ENCODE measurements around the gene PRKD3.

The PRKD3 gene

DNA sequence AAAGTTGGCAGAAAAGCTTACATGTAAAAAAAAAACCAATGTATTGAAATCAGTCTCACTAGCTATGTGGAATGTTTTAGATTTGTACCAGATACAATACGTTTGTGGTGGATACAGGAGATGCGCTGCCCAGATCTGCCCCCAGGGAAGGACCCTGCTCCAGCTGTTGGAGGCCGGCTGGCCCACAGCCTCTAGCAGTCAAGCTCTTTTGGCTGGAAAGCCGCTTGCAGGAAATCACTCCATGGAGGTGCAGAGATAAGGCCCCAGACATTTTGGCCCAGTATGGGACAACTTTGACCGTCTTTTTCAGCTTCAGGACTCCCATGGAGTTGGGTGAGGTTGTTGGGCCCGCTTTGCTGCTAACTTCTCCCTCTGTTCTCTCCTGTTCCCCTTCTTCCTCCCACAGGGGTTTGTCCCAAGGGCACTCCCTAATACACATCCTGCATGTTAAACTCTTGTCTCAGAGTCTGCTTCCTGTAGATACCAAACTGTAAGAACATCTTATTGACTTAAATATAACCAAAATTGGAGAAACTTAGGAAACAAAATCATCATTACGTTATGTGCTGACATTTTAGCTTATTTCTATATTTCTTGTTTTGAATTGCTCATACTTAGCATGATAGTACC lies 18.1 kb upstream of the PRKD3 start:
- DNase-seq, result no peak

DNA sequence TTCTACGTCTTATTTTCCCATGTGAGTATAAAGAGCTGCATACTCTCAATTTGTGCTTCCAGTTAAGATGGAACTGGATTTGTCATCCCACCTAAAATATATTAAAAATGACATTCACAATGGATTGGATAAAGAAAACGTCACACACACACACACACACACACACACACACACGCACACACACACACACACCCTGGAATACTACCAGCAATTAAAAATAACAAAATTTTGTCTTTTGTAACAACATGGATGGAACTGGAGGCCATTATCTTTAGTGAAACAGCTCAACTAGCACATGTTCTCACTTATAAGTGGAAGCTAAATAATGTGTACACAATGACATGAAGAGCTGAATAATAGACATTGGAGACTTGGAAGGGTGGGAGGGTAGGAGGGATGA lies 16.0 kb upstream of the PRKD3 start:
- no peak for DNase-seq

DNA sequence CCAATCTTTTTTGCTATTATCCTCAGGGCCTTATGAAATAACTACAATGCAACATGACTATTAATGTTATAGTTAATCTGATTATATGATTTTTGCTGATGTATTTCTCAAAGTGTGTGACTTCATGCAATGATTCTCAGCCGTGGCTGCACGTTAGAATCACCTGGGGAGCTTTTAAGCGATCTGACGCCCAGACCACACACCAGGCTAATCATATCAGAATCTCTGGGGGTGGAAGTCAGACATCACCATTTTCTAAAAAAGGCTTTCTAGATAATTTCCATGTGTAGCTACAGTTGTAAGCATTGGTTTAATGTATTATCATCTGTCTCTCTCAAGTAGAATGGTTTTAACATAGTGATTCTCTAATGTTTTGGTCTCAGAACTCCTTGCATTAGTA lies 14.3 kb upstream of the PRKD3 start:
- DNase-seq, result no peak

DNA sequence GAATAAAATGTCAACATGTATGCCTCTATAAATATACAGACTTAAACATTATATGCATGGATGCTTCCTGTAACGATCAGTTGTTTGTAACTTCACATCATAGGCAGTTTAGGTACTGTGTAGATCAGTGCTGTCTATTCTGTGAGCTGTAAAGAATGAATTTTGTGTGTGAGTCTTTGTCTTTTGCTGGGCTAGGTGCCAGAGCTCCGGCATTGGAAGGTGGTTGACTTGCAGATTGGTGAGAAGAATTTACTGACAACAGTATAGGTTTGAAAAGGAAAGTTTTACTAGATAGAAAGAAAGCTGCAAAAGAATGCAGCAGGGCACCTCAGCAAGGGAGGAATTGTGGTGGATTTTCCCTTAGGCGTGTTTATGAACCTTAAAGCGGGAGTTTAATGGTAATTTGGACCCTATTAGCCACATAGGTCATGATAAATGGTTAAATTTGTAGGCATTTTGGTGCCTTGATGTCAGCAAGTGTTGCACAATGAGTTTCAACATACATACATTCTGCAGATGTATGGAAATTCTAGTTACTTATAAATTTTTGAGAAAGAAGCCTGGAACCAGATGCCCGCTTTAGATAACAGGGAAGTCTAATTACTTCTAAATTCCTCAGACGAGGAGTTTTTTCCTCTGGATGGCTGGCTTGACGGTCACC lies 13.1 kb upstream of the PRKD3 start:
- no peak for DNase-seq

DNA sequence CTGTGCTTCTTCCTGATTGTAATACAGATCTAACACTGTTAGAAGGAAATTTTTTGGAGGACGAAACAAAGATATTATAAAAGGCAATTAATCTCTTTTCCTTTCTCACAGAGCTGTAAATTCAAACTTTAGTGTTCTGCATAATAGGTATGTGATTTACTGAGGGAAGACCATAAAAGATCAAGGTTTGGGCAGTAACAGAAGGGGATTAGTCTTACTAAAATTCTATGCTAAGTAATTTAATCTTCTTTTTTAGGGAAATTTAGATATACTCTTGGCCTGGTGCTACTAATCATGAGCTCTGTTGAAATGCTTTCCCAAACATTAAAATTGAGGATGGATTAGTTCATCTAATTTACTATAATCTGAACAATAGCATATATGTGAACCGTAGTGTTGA lies 11.0 kb upstream of the PRKD3 start:
- no peak for DNase-seq

DNA sequence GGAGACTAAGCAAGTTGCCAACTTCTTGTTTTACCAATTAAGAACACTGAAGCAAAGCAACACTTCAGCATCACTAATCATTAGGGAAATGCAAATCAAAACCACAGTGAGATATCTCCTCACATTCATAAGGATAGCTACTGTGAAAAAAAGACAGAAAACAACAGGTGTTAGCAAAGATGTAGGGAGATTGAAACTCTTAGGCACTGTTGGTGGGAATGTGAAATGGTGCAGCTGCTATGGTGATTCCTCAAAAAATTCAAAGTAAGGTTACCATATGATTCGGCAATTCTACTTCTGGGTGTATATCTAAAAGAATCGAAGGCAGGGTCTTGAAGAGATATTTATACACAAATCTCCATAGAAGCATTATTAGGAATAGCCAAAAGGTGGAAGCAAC lies 8.6 kb upstream of the PRKD3 start:
- no peak for DNase-seq

DNA sequence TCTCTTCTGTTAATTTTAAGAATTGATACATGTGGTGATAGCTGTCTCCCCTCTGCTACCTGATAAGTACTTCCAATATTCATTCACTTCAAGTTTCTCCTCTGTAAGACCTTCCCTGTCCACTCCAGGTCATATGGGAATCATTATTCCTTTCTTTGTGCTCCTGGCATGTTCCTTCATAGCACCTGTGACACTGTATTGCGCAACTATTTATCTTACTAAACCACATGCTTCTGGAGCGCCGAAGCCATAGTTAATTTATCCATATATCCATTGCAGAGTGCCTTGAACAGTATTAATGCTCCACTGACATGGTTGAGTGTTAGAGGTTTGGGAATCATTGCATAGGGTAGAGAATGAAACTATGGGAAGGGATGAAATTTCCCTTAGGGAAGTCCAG lies 7.9 kb upstream of the PRKD3 start:
- no peak for DNase-seq

DNA sequence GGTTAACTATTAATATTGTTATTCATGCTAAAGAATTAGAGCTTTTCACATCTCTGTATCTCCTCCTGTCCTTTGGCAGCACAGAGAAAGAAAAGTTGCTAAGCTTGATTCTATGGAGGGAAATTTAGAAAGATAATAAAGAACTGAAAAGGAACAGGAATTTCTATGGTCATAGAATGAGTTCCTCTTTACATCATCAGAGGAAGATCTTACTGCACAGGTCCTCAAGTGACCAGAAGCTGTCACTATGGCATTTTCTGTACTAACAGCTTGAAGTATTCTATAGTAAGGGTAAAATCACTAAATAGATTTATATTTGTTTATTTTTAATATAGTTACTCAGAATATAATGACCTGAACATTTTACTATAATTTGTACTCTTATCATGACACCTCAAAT lies 6.0 kb upstream of the PRKD3 start:
- no peak for DNase-seq

DNA sequence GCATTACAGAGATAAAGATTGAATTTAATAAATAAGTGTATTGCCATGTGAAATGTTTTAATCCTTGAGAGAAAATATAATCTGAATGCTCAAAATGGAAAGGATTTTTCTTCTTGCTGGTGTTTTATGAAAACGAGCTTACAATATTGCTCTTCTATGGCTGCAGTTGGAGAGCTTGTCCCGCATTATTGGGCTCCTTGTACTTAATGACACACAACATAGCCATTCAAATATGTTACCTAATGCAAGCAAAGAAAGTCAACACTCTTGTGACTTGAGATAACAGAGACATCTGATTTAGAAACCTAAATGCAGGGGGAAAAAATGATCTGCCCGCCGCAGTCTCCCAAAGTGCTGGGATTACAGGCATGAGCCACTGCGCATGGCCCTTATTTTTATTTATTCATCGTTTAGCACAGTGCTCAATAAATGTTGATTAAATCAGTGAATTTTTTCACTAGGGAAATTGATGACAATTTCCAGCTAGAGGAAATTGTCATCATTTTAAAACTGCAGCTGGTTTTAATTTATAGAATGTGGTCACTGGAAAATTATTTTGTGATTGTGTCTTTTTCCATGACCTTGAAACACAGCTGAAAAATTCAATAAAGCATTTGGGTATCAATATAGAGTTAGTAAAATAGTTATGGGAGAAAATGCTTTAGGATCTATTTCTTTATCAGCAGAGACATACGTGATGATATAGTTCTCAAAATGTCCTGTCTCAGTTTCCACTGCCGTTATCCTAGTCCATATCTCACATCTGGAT lies 2.4 kb upstream of the PRKD3 start:
- DNase-seq, result no peak

DNA sequence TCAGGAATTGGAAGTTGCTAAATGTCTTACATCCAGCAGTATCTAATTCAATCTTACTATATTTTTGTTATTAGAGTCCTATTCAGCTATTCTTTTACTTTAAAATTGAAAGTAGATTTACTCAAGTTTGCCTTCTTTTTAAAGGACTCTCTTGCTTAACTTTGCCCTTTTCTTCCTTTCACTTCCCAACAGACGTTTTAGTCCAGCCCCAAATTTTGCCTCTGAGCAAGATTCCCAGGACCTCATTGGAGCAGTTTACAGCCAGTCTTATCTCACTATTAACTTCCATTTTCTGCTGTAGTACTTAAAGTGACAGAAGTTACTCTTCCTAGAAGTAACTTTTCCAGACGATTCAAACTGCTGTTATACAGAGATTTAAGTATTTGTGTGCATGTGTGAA lies 1.7 kb upstream of the PRKD3 start:
- no peak for DNase-seq

DNA sequence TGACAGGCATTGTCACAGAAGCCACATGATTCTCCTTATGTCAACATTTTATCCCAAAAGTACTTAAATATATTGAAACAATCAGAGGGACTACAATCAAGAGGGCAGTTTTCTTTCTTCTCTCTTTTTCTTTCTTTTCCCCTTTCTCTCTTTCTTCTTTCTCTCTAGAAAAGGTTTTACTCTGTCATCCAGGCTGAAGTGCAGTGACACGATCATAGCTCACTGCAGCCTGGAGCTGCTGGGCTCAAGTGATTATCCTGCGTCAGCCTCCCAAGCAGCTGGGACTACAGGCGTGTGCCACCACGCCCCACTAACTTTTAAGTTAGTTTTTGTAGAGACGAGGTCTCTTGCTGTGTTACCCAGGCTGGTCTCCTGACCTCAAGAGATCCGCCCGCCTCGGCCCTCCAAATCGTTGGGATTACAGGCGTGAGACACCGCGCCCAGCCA lies 1.0 kb upstream of the PRKD3 start:
- no peak for DNase-seq

DNA sequence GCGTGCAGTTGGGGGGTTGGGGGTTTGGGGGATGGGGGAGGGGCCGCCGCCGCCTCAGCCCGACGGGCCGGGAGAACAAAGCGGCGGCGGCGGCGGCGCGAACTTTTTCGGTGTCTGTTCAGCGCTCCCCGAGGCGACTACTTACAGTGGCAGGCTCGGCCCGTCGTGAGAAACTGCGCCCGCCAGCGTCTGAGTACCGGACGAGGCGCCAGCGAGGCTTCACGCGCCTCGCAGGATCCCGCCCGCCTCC lies 172 bp downstream of the PRKD3 start:
- no peak for DNase-seq

DNA sequence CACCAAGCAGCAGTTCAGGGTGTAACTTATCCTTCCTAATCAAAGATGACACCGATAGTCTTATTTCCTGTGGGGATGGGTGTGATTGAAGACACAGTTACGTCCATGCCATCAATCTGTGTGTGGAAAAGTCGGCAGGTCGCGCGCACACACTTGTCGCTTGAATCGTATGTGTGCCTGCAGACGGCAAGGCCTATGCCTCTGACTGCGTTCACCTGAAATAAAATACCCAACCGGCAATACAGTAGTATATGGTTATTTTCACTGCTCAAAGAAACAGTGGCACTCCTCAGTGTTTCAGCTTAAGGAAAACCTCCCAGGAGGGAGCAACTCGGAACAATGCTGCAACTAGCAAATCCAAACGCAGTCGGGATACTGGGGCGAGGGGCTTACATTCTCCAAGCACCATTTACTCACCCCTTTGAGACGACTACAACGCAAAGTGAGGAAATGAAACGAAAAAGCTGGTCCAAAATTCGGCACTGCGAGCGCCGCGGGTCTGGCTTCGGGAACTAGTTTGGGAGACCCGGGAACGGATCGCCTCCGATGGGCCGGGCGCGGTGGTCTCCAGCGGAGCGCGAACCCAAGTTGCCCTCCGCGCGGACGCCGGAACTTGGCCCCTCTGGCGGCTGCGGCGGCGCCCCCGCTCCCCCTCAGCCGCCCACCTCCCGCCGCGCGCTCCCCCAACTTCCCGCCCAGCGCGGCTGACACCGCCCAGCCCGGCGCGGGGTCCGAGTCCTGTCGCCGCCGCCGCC lies 675 bp downstream of the PRKD3 start:
- DNase-seq, result peak; percentile 44

DNA sequence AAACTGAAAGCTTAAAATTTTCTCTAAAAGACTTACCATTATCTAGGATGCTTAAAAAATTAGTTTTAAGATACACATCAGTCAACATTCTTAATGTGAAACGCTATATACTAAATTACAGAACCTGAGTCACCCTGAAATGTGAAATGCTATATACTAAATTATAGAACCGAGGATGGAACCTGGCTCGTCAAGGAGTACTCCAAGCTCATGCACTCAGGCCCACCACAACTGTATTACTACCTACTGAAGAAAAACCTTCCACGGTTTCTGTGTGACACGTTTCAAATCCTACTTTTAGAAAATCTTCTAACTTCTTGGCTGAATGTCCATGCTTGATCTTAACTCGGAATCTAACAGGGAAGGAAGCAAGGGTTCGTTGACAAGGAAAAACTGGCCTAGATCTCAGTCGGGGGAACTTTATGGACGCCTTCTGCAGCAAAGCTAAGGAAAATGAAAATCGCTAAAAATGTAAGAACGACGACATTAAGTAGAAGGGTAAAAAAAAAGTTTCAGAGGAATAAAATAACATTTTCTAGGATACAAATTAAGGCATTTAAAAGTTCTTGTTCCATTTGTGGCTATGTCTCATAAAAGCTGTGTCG lies 1.4 kb downstream of the PRKD3 start:
- DNase-seq, result no peak

DNA sequence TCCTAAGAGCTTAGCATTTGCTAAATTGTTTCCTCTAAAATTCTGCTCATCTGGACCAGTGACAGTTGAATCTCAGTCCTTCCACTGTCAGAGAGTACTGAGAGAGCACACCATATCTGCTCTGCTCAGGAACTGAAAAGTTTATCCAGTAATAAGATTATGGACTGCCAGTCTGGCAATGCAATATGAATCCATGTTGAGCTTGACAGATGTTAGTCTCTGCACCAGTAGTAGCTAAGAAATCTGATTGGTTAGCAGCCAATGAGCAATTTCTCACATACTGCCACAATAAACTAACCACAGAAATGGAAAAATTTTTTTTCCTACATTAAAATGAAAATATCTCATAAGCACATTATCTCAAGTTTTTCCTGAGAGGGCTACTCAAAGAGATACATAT lies 2.3 kb downstream of the PRKD3 start:
- DNase-seq, result peak; percentile 32

DNA sequence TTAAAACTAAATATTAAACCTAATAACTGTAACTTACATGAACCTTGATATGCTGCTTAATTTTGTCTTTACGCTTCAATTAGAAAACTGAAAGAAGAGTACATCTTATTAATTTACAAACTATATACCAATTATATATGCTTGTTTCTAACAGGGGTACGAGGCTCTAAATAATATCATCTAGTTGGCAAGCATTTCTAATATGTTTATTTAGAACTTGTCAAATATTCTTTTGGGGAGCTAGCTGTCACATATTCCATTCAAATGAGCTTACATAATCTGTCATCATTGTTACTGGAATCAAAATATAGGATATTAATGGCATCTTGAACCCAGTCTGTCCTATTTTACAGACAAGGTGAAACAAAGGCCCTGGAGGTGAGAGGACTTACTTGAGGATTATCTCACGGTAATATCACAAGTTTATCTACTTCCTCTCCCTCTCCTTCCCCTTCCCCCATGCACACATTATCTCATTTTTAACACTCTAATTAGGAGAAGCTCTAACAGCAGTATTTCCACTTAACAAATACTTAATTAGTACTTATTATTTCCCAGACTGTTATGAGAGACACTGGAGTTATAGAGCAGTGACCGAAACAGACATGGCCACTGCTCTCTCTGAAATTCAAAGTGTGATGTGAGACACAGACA lies 3.5 kb downstream of the PRKD3 start:
- no peak for DNase-seq

DNA sequence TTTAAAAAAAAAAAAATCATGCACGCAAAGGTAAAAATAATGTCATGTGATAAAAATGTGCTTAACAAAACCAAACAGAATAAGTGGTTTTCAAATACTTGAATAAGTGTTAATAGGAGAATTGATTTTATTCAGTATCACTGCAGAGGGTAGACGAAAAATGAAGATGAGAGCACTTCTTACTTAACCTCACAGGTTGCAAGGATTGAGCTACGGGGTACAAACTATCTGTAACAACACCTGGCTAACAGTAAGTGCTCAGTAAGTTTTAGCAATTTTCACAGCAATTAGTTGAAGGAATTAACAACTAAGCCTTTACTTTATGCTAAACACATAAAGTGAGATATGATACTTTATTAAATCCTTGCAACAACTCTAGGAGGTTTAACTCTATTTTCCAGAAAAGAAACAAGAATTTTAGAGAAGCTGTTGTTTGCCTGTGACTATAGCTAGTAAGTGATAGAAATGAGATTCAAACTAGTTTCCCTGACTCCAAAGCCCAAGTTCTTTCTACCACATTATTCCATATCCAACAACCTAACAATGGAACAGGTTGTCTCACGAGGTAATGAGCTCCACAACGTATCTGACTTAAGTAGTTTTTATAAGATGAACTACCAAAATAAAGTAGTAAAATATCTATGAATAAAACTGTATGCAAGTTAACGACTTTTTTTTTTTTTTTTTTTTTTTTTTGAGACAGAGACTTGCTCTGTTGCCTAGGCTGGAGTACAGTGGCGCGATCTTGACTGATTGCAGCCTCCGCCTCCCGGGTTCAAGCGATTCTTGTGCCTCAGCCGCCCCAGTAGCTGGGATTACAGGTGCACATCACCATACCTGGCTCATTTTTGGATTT lies 4.7 kb downstream of the PRKD3 start:
- no peak for DNase-seq

DNA sequence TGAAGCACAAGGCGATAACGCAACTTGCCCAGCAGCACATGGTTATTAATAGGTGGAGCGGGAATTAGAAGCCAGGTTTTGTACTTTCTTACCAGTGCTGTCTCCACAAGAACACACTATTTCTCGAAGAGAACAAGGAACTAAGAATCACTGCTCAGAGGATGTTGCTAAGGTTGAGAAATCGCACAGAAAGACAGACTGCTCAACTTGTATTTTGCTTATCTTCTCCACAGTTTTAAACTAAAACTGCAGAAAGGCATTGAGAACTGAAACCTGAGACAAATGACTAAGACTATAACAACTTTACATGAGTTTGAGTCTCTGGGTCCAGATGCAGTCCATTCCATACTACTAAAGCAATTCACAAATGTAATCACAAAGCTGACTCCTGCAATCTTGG lies 6.2 kb downstream of the PRKD3 start:
- peak; percentile 11 for DNase-seq

DNA sequence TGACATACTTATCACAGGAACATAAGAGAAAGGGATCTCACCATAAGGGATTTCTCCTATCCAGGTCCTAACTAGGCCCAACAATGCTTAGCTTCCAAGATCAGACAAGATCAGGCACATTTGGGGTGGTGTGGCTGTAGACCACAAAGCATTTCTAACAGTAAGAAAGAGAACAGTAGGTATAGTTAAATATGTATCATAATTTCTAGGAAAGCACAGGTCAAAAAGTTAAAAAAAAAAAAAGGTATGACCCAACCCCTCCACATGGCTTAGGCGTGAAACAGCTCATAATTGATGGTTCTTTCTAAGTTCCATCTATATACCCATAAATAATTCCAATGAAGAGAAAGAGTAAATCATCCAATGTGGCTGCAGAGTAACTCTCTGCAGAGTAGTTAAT lies 6.9 kb downstream of the PRKD3 start:
- DNase-seq, result no peak

DNA sequence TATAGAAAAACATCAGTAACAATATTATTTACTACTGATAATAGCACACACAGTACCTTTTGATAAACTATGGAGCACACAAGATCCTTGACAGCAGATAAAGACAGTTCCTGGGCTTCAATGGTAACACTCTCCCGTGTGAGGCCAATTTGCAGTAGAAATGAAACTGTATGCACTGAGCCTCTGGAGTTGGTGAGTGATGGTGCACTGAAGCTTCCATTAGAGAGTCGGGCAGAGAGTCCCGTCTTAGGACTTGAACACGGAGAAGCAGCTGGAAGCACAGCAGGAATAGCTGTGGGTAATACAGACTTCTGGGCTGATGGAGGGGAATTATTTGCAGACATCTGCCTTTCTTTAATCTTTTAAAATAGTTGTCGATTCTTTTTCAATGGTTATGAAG lies 8.5 kb downstream of the PRKD3 start:
- DNase-seq, result no peak

DNA sequence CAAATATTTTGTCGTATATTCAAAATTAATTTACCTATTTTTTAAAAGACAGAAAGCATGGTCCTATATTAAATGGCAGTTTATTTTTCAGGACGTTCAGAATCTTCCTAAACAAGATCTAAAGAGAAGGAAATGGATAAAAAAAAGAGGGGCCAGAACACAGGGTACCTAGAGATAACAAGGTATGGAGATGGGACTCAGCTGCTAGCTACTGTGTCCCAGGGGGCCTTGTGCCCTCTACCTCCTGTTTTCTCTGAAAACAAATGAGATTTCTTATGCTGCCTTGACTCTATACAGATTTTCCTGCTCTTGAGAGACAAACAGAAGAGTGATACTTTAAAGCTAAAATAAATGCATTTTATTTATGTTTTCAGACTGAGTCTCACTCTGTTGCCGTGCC lies 9.3 kb downstream of the PRKD3 start:
- DNase-seq, result no peak

DNA sequence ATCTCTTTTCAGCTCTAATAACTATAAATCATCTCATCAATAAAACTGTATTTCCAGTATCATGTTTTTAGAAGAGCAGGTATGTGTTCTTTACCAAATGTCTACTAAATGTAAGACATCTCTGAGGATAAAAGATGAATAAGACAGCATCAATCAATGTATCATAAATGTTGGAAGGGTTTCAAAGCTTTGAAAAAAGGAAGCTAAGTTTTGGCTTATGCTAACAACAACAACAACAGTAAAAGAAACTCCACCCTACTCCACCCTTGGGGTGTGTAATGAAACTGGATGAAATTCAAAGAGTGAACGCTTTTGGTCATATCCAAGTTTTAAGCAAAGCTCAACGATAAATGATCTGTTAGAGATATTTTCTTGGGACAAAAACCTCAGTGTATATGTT lies 17.1 kb downstream of the PRKD3 start:
- DNase-seq, result no peak
